Neural cell (in vitro differentiated cells): ENCODE measurements around the gene DOCK4.

Experiments
- EP300 ChIP-seq: fragments of 450-650 bp; conservative IDR thresholded peaks from 2 replicates; pipeline ENCODE4 v1.6.1; 2014; ENCODE audit warnings: antibody characterized with exemption, mild to moderate bottlenecking, moderate library complexity; ENCODE audit not compliant: poor library complexity, severe bottlenecking
- EZH2 ChIP-seq: fragments of 200-600, 300-800 bp; shearing (Covaris generic), sonication (generic); IDR thresholded peaks from 2 replicates; pipeline ENCODE4 v1.6.1; 2014; ENCODE audit warnings: antibody characterized with exemption, low read length, borderline replicate concordance, mild to moderate bottlenecking; ENCODE audit not compliant: insufficient read depth, poor library complexity, severe bottlenecking
- MXI1 ChIP-seq: fragments of 450-650 bp; conservative IDR thresholded peaks from 2 replicates; pipeline ENCODE4 v1.6.1; 2014; ENCODE audit warnings: antibody characterized with exemption, mild to moderate bottlenecking; ENCODE audit not compliant: poor library complexity, severe bottlenecking
- POLR2AphosphoS5 ChIP-seq: IDR thresholded peaks from 2 replicates; pipeline ENCODE4 v1.6.1; 2012
- RAD21 ChIP-seq: fragments of 450-650 bp; conservative IDR thresholded peaks from 2 replicates; pipeline ENCODE4 v1.6.1; 2014; ENCODE audit warnings: antibody characterized with exemption, mild to moderate bottlenecking, moderate library complexity
- REST ChIP-seq: IDR thresholded peaks from 2 replicates; pipeline ENCODE4 v1.6.1; 2012; ENCODE audit warnings: borderline replicate concordance
- SMC3 ChIP-seq: fragments of 450-650 bp; conservative IDR thresholded peaks from 2 replicates; pipeline ENCODE4 v1.6.1; 2014; ENCODE audit warnings: antibody characterized with exemption, mild to moderate bottlenecking, moderate library complexity; ENCODE audit not compliant: poor library complexity
- TAF1 ChIP-seq: IDR thresholded peaks from 2 replicates; pipeline ENCODE4 v1.6.1; 2012; ENCODE audit warnings: low read depth
- TF ChIP-seq, protein P1 (sequence below): fragments of 450-650 bp; IDR thresholded peaks from 2 replicates; pipeline ENCODE4 v1.5.1; 2014; ENCODE audit warnings: antibody characterized with exemption, mild to moderate bottlenecking, moderate library complexity; ENCODE audit not compliant: poor library complexity, severe bottlenecking

DNA sequence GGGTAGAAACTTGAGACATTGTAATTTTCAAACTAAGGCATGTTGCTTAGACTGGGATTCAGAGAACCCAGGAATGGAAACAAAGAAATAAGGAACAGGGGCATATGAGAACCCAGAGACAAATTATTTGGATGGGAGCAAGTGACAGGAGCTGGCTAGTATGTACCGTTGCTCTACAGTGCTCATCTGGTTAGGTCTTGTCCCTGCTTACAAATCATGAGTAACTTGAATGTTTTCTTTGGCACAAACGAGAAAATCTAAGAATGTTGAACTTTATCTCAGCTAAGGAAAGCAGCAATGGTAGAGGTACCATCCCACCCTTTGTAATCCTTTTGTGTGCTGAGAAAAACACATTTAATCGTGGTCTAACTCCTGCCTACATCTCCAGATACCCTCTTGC is 527.9 kb downstream of the DOCK4 start:
- TF ChIP-seq POLR2AphosphoS5 (no peak), REST (no peak), RAD21 (no peak), SMC3 (no peak), EP300 (no peak), EZH2 (no peak), TAF1 (no peak), MXI1 (no peak)
- TF ChIP-seq, protein P1, sequence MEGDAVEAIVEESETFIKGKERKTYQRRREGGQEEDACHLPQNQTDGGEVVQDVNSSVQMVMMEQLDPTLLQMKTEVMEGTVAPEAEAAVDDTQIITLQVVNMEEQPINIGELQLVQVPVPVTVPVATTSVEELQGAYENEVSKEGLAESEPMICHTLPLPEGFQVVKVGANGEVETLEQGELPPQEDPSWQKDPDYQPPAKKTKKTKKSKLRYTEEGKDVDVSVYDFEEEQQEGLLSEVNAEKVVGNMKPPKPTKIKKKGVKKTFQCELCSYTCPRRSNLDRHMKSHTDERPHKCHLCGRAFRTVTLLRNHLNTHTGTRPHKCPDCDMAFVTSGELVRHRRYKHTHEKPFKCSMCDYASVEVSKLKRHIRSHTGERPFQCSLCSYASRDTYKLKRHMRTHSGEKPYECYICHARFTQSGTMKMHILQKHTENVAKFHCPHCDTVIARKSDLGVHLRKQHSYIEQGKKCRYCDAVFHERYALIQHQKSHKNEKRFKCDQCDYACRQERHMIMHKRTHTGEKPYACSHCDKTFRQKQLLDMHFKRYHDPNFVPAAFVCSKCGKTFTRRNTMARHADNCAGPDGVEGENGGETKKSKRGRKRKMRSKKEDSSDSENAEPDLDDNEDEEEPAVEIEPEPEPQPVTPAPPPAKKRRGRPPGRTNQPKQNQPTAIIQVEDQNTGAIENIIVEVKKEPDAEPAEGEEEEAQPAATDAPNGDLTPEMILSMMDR: no peak
